GM12878 (cell line): Measurements from ENCODE around the gene ARID3A. TPM values are rescaled to one million over a fixed set of nuclear protein-coding genes. Genes with fewer than 3 reads are reported as not detected.

Source experiments
- ATAC-seq: fragments of 200-7000 bp; cut with Tn5 transposase; 3 replicates; pipeline ENCODE4 v1.9.1; 2020; ENCODE audit warnings: mild to moderate bottlenecking, moderate library complexity
- BruUV-seq: library from RNA; stranded (reverse); fragments of 400-500 nt; replicated peaks from 2 replicates; lab custom pipeline; 2021; lab: Mats Ljungman, UMichigan
- CTCF ChIA-PET: fragments of 300-600 bp; sonication (Branson Sonifier 250); formaldehyde crosslinking; extraction: SDS; loops from one replicate; lab custom pipeline; 2021; ENCODE audit warnings: inconsistent platforms; lab: Yijun Ruan, JAX
- POLR2A ChIA-PET: fragments of 350-600 bp; formaldehyde crosslinking; extraction: SDS; loops from one replicate; lab custom pipeline; 2021; ENCODE audit warnings: inconsistent platforms; lab: Charles Lee
- RAD21 ChIA-PET: fragments of 300-600 bp; sonication (Branson Sonifier 250); formaldehyde crosslinking; loops from one replicate; lab custom pipeline; 2023; ENCODE audit warnings: antibody characterized with exemption; ENCODE audit not compliant: unreplicated experiment; lab: Charles Lee
- SMC1A ChIA-PET: fragments of 300-600 bp; sonication (Branson Sonifier 250); formaldehyde crosslinking; loops from one replicate; lab custom pipeline; 2023; ENCODE audit not compliant: unreplicated experiment, uncharacterized antibody; lab: Charles Lee
- DNase-seq: peaks from one replicate; pipeline ENCODE4 v3.0.0-alpha.2; 2011; ENCODE audit warnings: low read depth, low spot score
- FAIRE-seq: peaks from 3 replicates; lab custom pipeline; 2011; peaks lifted over from hg19 to GRCh38; lab: Jason Lieb, UNC
- H2AFZ ChIP-seq: 2 replicates; pipeline ENCODE4 v1.6.0; 2011; ENCODE audit warnings: low read depth, low read length, control low read depth; ENCODE audit not compliant: control insufficient read depth
- H3K27ac ChIP-seq: 2 replicates; pipeline ENCODE4 v1.5.1; 2011; ENCODE audit warnings: control low read depth; ENCODE audit not compliant: control insufficient read depth, insufficient read depth
- H3K27me3 ChIP-seq, 2 experiments: replicated peaks in 1 of 2; 2 replicates each; pipeline versions ENCODE4 v1.6.0 to v1.6.1; 2011; ENCODE audit warnings: low read length in 1 of 2; ENCODE audit not compliant: control insufficient read depth in 2 of 2, insufficient read depth in 2 of 2
- H3K36me3 ChIP-seq, 2 experiments: 2 replicates each; pipeline ENCODE4 v1.5.1; 2011; ENCODE audit warnings: low read length in 1 of 2; ENCODE audit not compliant: control insufficient read depth in 2 of 2, insufficient read depth in 2 of 2
- H3K4me1 ChIP-seq: 2 replicates; pipeline ENCODE4 v1.6.1; 2011; ENCODE audit warnings: mild to moderate bottlenecking, low read length, moderate library complexity, mixed read lengths; ENCODE audit not compliant: control insufficient read depth, insufficient read depth
- H3K4me2 ChIP-seq: 2 replicates; pipeline ENCODE4 v1.6.0; 2011; ENCODE audit warnings: control low read depth; ENCODE audit not compliant: control insufficient read depth, insufficient read depth
- H3K4me3 ChIP-seq: fragments of 200-600 bp; sonication (generic); 2 replicates; pipeline ENCODE4 v1.5.1; 2016
- H3K79me2 ChIP-seq: 2 replicates; pipeline ENCODE4 v1.6.0; 2011; ENCODE audit warnings: low read length; ENCODE audit not compliant: control insufficient read depth, insufficient read depth
- H3K9ac ChIP-seq: 2 replicates; pipeline ENCODE4 v1.8.0; 2011; ENCODE audit warnings: low read length, control low read depth, mixed read lengths; ENCODE audit not compliant: control insufficient read depth, insufficient read depth
- H3K9me3 ChIP-seq: replicated peaks from 3 replicates; pipeline ENCODE4 v1.5.1; 2011; ENCODE audit warnings: mild to moderate bottlenecking, low read length; ENCODE audit not compliant: control insufficient read depth, insufficient read depth
- H4K20me1 ChIP-seq: 2 replicates; pipeline ENCODE4 v1.6.0; 2011; ENCODE audit not compliant: control insufficient read depth, insufficient read depth
- ATF7 ChIP-seq: fragments of 450-650 bp; IDR thresholded peaks from 2 replicates; pipeline ENCODE4 v1.6.1; 2016; ENCODE audit warnings: low read depth, mild to moderate bottlenecking
- CTCF ChIP-seq, 3 experiments: IDR thresholded peaks in 2 of 3; conservative IDR thresholded peaks in 1 of 3; 2 replicates each; pipeline ENCODE4 v1.5.1; 2011; ENCODE audit warnings: low read depth in 3 of 3, low read length in 3 of 3, mild to moderate bottlenecking in 3 of 3, control low read depth in 2 of 3, moderate library complexity in 2 of 3, inconsistent platforms in 1 of 3, mixed read lengths in 1 of 3; ENCODE audit not compliant: control insufficient read depth in 2 of 3, insufficient read depth in 1 of 3; ENCODE audit errors: extremely low read depth in 1 of 3
- EP300 ChIP-seq, 2 experiments: fragments of 150-350 bp in 1 of 2; IDR thresholded peaks; 2 replicates each; pipeline ENCODE4 v1.6.1; 2011 to 2012; ENCODE audit warnings: low read depth in 2 of 2, low read length in 2 of 2, borderline replicate concordance in 1 of 2, improper control_type of control experiment in 1 of 2, inconsistent platforms in 1 of 2; ENCODE audit not compliant: control insufficient read depth in 1 of 2
- HDGF ChIP-seq: fragments of 450-650 bp; IDR thresholded peaks from 2 replicates; pipeline ENCODE4 v1.6.1; 2016; ENCODE audit warnings: antibody characterized with exemption
- NFYA ChIP-seq: IDR thresholded peaks from 2 replicates; pipeline ENCODE4 v1.6.1; 2011; ENCODE audit warnings: low read depth, mild to moderate bottlenecking, low read length, improper control_type of control experiment, borderline replicate concordance
- RCOR1 ChIP-seq: conservative IDR thresholded peaks from 2 replicates; pipeline ENCODE4 v1.6.1; 2012; ENCODE audit warnings: low read depth, low read length, improper control_type of control experiment
- ZNF207 ChIP-seq: fragments of 450-650 bp; IDR thresholded peaks from 2 replicates; pipeline ENCODE4 v1.6.1; 2014; ENCODE audit warnings: antibody characterized with exemption, mild to moderate bottlenecking, borderline replicate concordance
- WGBS: methylation state at CpG from one replicate; pipeline ENCODE4 v1.1.6; 2016; ENCODE audit warnings: low lambda C conversion rate; ENCODE audit not compliant: insufficient replicate concordance, insufficient coverage; ENCODE audit errors: missing lambda C conversion rate; 5-methylcytosine and 5-hydroxymethylcytosine counted together
- in situ Hi-C: fragments of 300-500 bp; cut with MboI; formaldehyde crosslinking; loops from 9 replicates; pipeline ENCODE4 v1.14.3; 2018; ENCODE audit warnings: mixed read lengths
- intact Hi-C: fragments of 100-400 bp; cut with micrococcal nuclease; formaldehyde crosslinking; loops from one replicate; pipeline ENCODE4 v1.14.2; 2022; ENCODE audit not compliant: unreplicated experiment
- polyA plus RNA-seq, 11 experiments: library from polyadenylated mRNA; depleted of rRNA in 4 of 11; unstranded in 6 of 11; stranded (reverse) in 5 of 11; fragments of >200 nt; fragmentation: Nextera tagmentation in 4 of 11; fragmentation: Illumina TruSeq in 1 of 11; extraction: Ambion mirVana in 4 of 11; extraction: Trizol in 1 of 11; gene quantifications; 1 replicate in 1 of 11; 2 replicates in 10 of 11; pipeline versions ENCODE4 v1.2.1 to v1.2.3, GENCODE V29; 2011 to 2016; ENCODE audit warnings: inconsistent platforms in 2 of 11, missing spikeins in 2 of 11, low read depth in 1 of 11
- total RNA-seq, 4 experiments: library from RNA; depleted of rRNA in 3 of 4; stranded (reverse); fragments of >200 nt in 3 of 4; fragmentation: Illumina TruSeq in 1 of 4; extraction: Trizol in 1 of 4; gene quantifications; 2 replicates each; pipeline versions ENCODE4 v1.2.1 to v1.2.3, GENCODE V29; 2013 to 2021

ARID3A gene
- total and polyA plus RNA-seq, 10 of the 15 experiments (the other 5 are each of a cell fraction or from before 2014, with no cell fraction given): 0.76 to 70.0 (median 16.7) TPM

- CTCF ChIA-PET: no interaction called here
- Histone ChIP-seq H3K36me3 (peaks cover 0 to 6% of the 10 kb centered on the region in 2 experiments; a peak in 2 of 4 replicates), H3K9ac (no peak overlapping the region), H3K27ac (no peak overlapping the region), H3K4me2 (no peak overlapping the region), H4K20me1 (no peaks in the 10 kb centered on the region)
- SMC1A ChIA-PET: no interaction called here
- peak; percentile 57 for ATAC-seq
- TF ChIP-seq CTCF (IDR thresholded peaks at IDR 0.05 in 2 of 3, conservative IDR thresholded peaks at IDR 0.05 in 1 of 3; ENCODE audit: control insufficient read depth in 2 of 3, extremely low read depth in 1 of 3, insufficient read depth in 1 of 3, low read depth in 3 of 3, low read length in 3 of 3): no peak
- peak; percentile 81; the same call in 1 of the 2 replicates for TF ChIP-seq HDGF
- TF ChIP-seq EP300 (IDR thresholded peaks at IDR 0.05; ENCODE audit: borderline replicate concordance in 1 of 2, control insufficient read depth in 1 of 2, low read depth in 2 of 2, low read length in 2 of 2): no peak
- no peak for TF ChIP-seq RCOR1
- no peak for TF ChIP-seq ZNF207
- TF ChIP-seq ATF7: no peak
- no peak for TF ChIP-seq NFYA
- TF ChIP-seq, all 136 proteins: peak for 1
- intact Hi-C loops (no loop called here), in situ Hi-C loops (no loop called here)
- no TSS peak for BruUV-seq
- FAIRE-seq (no peak), DNase-seq (no peak)
- WGBS: 73% methylated on average over 19 of the region's 30 CpGs
- H2AFZ ChIP-seq: no peak overlapping the region
- H3K9me3 ChIP-seq: no peaks in the 10 kb centered on the region
- no peaks in the 10 kb centered on the region for H3K4me1 ChIP-seq
- ChIA-PET RAD21 (no interaction called here), POLR2A (no interaction called here)
- no peaks in the 10 kb centered on the region for H3K79me2 ChIP-seq
- no peaks in the 10 kb centered on the region for H3K27me3 ChIP-seq
- no peak overlapping the region for H3K4me3 ChIP-seq
Observed at GRCh38 chr19:900302-901111, 25.3 kb upstream of the ARID3A start.
